HG03064 (cell line): ENCODE results near the gene MYH9.
"Not testable (repeated sequence)": the region's sequence is repeated elsewhere in the genome, so short reads cannot be mapped to it uniquely, and the experiment has no call there.

ENCODE experiments used
- ATAC-seq: cut with Tn5 transposase; IDR thresholded peaks from one replicate; pipeline ENCODE4 v1.9.1; 2021; ENCODE audit warnings: low read depth; ENCODE audit not compliant: unreplicated experiment

Gene MYH9

GRCh38 chr22:36415415-36416168, 27.8 kb upstream of the MYH9 start:
- ATAC-seq: no peak

GRCh38 chr22:36413022-36413775, 25.4 kb upstream of the MYH9 start:
- no peak for ATAC-seq

DNA sequence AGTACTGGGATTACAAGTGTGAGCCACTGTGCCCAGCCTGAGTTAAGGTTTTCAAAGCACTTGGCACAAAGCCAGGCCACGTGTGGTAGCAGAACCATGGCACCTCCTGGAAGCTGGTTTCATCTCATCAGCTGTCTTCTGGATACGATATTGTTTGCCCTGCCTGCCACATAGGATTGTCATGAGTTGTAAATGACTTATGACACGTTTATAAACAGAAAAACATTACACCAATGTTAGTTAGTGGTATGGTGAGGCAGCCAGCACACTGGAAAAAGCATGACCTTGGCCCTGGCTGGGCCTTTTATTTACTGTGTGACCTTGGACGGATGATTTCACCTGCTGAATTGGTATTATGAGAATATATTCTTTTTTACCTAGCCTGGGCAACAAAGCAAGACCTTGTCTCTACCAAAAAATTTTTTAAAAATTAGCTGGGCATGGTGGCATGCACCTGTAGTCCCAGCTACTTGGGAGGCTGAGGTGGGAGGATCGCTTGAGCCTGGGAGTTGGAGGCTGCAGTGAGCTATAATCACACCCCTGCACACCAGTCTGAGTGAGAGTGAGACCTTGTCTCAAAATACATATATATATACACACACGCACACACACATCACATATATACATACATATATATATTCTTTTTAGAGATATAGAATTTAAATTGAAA, 24.0 kb upstream of the MYH9 start:
- no peak for ATAC-seq

DNA sequence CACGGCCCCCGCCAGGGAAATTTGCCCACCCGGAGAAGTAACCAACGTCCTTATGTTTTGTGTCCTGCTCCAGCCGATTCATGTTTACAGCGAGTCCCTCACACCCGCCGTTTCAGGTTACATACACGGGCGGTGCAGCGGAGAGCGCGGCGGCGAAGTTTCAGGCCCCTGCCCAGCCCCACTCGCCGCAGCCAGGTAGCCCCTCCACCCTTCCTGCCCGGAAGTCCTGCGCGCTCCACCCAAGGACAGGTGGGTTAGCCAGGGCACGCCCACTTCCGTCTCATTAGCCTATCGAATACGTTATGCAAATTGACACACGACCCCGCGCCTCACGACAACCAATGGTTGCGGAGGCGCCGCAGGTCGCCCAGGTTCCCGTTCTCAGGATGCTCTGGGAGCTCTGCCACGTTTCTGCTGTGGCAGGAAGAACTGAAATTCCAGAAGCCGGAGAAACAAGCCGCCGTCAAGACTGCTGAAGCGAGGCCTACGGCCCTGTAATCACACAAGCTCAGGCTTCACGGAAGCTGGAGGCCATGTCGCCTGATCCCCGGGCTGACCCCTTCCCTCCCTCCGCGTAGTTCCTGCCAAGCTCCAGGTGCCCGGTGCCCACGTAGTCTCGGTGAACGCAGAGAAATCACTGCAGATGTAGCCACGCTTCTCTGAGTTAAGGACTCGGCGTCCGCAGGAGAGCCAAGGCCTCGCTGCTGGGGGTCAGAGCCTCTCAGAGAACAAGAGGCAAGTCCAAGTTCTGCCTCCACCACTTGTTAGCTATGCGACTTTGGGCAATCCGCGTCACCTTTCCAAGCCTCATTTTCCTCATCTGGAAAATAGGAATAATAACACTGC, 22.4 kb upstream of the MYH9 start:
- ATAC-seq: no peak

- not testable (repeated sequence) for ATAC-seq
Observed at GRCh38 chr22:36409554-36409910, 21.8 kb upstream of the MYH9 start.

- no peak for ATAC-seq
Observed at GRCh38 chr22:36409056-36409455, 21.3 kb upstream of the MYH9 start.

DNA sequence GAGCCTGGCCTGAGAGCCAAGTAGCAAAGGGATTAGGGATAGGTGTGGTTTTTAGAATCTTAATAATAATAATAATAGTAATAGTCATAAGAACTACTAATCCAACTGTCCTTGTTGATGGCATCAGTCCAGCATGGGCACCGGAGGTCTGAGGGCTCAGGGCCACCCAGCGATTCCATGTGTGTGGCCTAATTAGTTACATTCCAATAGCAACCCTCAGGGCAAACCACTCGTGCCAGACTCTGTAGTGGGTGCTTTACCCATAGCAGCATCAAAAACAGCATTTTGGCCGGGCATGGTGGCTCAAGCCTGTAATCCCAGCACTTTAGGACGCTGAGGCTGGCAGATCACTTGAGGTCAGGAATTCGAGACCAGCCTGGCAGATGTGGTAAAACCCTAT, 19.0 kb upstream of the MYH9 start:
- no peak for ATAC-seq

DNA sequence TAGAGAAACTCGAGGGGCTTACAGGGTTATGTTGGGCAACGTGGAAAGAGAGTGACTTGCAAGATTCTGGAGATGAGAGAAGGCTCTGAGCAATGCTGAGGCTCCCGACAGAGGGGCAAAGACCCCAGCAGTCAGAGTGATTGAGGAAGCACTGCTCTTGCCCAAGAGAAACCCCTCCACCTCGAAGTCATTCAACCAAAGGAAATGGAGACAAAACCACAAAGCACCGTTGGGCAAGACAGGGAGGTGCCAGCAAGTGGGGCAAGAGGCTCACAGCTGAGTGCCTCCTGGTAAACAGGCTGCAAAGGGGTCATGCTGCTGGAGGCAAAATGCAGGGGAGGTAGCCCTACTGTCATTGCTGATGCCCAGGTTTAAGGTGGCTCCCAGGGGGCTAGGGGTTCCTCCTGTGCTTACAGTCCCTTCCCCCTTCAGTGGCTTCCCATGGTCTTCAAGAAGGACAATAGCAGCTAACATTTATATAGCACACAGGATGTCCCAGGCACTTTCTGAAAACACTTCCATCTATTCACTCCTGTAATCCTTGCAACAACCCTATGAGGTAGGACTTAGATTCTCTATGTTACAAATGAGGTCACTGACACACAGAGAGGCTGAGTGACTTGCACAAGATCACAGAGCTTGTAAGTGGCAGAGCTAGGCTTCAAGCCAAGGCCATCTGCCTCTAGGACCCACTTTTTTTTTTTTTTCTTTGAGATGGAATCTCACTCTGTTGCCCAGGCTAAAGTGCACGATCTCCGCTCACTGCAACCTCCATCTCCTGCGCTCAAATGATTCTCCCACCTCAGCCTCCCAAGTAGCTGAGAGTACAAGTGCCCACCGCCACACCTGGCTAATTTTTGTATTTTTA, 18.1 kb upstream of the MYH9 start:
- ATAC-seq: no peak

DNA sequence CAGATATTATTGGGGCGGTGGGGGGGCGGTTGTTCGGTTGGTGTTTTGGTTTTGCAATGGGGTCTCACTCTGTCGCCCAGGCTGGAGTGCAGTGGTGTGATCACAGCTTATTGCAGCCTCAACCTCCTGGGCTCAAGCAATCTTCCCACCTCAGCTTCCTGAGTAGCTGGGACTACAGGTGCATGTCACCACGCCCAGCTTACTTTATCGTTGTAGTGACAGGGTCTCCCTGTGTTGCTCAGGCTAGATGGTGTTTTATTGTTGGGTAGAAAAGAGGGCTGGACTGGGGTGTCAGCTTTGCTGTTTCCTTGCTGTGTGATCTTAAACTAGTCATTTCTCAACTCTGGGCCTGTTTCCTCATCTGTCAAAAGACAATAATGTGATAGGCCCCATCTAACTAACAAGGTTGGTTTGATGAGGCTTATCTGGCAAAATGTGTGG, 17.5 kb upstream of the MYH9 start:
- ATAC-seq: no peak

DNA sequence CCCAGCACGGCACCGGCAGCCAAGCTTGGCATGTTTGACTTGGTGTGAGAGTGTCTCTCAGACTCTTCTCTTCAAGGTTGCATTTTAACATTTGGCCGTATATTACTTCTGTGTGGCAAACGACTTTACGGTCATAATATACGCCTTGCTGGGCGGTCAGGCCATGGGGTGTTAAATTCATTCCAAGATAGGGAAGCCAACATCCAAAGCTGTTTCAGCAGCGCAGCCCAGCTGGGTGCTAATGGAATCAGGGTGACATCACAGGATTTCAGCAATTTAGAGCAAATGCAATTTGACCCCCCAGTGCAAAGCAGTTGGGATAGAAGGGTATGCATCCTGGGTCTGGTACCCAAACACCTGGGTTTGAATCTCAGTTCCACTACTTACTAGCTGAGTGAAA, 16.7 kb upstream of the MYH9 start:
- no peak for ATAC-seq

- no peak for ATAC-seq
Observed at GRCh38 chr22:36399472-36399778, 11.7 kb upstream of the MYH9 start.

DNA sequence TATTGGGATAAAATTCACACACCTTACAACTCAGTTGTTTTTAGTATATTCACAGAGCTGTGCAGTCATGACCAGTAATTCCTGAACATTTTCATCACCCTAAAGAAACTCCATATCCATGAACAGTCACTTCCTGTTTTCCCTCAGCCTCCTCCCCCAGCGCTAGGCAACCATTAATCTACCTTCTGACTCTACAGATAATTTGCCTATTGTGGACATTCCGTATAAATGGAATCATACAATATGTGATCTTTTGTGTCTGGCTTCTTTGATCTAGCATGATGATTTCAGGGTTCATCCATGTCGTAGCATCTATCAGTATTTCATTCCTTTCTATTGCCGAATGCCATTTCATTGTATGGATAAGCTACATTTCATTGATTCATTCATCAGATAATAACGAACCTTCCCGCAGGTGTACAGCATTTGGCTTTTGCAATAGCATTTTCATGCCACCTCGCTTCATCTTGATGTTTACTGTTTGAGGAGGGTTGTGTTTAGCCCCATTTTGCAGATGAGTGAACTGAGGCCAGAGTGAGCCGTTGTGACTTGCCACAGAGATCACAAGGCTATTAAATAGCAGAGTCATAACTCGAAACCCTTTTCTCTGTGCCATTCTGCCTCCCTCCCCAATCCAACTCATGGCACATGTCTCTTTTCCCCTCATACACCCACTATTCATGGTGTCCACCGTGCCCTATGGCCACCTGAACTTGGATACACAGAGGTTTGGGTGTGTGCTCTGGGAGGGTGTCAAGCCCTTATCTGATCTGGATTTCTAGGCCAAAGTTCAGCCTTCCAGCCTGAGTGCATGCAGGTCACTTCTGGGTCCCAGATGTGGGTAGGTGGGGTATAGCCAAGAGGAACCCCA, 11.1 kb upstream of the MYH9 start:
- no peak for ATAC-seq

GRCh38 chr22:36397131-36398093, 9.6 kb upstream of the MYH9 start:
- no peak for ATAC-seq

- no peak for ATAC-seq
Observed at GRCh38 chr22:36395915-36396314, 8.1 kb upstream of the MYH9 start.

DNA sequence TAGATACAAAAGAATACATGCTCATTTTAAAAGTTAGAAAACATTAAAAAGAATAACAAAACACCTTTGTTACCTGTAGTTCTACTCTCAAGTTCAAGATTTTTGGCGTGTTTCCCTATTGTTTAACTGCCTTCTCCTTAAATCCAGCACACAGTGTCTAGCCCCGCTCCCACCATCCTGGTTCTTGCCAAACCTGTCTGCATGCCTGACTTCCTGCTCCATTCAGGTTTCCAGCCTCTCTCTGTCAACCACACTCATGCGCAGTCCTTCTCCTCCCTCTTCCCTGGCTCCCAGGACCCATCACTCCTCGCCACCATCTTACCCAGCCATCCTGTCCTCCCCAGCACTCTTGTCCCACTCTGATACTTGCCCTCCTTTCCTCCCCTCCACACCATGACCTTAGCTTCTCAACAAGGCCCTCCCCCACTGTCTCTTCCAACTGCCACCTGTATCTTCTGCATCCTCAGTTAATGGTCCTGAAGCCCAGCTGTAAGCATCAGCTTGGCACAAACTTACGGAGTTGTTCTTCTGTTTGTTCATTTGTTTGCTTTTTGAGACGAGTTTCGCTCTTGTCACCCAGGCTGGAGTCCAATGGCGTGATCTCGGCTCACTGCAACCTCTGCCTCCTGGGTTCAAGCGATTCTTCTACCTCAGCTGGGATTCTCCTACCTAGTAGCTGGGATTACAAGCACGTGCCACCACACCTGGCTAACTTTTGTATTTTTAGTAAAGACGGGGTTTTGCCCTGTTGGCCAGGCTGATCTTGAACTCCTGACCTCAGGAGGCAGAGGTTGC, 7.5 kb upstream of the MYH9 start:
- no peak for ATAC-seq

GRCh38 chr22:36391638-36392037, 3.9 kb upstream of the MYH9 start:
- ATAC-seq: no peak

- ATAC-seq: not testable (repeated sequence)
Observed at GRCh38 chr22:36389122-36389521, 1.4 kb upstream of the MYH9 start.
